Measurements from ENCODE around the gene KCNN2. TPM values are rescaled to one million over a fixed set of nuclear protein-coding genes. Genes with fewer than 3 reads are reported as not detected.

Gene KCNN2
- total and polyA plus RNA-seq, 10 of the 15 experiments (the other 5 are each of a cell fraction or from before 2014, with no cell fraction given) = 0.21 to 3.6 (median 0.79) TPM

- TF ChIP-seq MLLT1 (IDR thresholded peaks at IDR 0.05) = no peak
- TF ChIP-seq STAT3 (IDR thresholded peaks at IDR 0.05; ENCODE audit: low read depth, low read length) = no peak
- TF ChIP-seq IKZF2 (IDR thresholded peaks at IDR 0.05) = peak; percentile 32 to 55; a peak in 2 of 4 replicates
- no peak for TF ChIP-seq PBX3 (IDR thresholded peaks at IDR 0.05; ENCODE audit: insufficient replicate concordance, low read depth, low read length)
- peak; percentile 84 for TF ChIP-seq RELB (IDR thresholded peaks at IDR 0.05; ENCODE audit: low read depth)
- TF ChIP-seq CHD2 (IDR thresholded peaks at IDR 0.05; ENCODE audit: borderline replicate concordance, low read depth, low read length) = 0 out of 2 replicates have a peak, but pooled peaks have one; percentile 34
- peak; percentile 84; the same call in 1 of the 2 replicates for TF ChIP-seq ESRRA (IDR thresholded peaks at IDR 0.05; ENCODE audit: low read length)
- no peak for TF ChIP-seq IRF3 (IDR thresholded peaks at IDR 0.05)
- TF ChIP-seq NR2C1 (IDR thresholded peaks at IDR 0.05) = peak; percentile 21; the same call in 1 of the 2 replicates
- no peak for TF ChIP-seq BCL3 (IDR thresholded peaks at IDR 0.05; ENCODE audit: borderline replicate concordance, insufficient read depth, low read depth, low read length, poor library complexity, severe bottlenecking)
- no peak for TF ChIP-seq CBX5 (IDR thresholded peaks at IDR 0.05; ENCODE audit: low read depth)
- TF ChIP-seq SMAD1 (IDR thresholded peaks at IDR 0.05; ENCODE audit: low read depth, partially characterized antibody) = peak; percentile 63
- TF ChIP-seq SPI1 (IDR thresholded peaks at IDR 0.05; ENCODE audit: borderline replicate concordance, insufficient read depth, low read depth, low read length) = no peak
- TF ChIP-seq RUNX3 (IDR thresholded peaks at IDR 0.05; ENCODE audit: low read length) = peak; percentile 26; the same call in 1 of the 2 replicates
- TF ChIP-seq SUZ12 (IDR thresholded peaks at IDR 0.05; ENCODE audit: unreplicated experiment) = no peak
- TF ChIP-seq ZBTB33 (IDR thresholded peaks at IDR 0.05) = no peak
- peak; percentile 58 for TF ChIP-seq DPF2 (IDR thresholded peaks at IDR 0.05)
- peak; percentile 40; the same call in 1 of the 2 replicates for TF ChIP-seq ZNF207 (IDR thresholded peaks at IDR 0.05; ENCODE audit: borderline replicate concordance)
- no peak for TF ChIP-seq MXI1 (IDR thresholded peaks at IDR 0.05; ENCODE audit: low read depth, low read length)
- no peak for TF ChIP-seq RAD21 (IDR thresholded peaks at IDR 0.05; ENCODE audit: insufficient read depth, low read depth, low read length)
- 0 out of 2 replicates have a peak, but pooled peaks have one; percentile 24 for TF ChIP-seq HDGF (IDR thresholded peaks at IDR 0.05)
- TF ChIP-seq BHLHE40 (IDR thresholded peaks at IDR 0.05; ENCODE audit: borderline replicate concordance in 1 of 2, low read depth in 2 of 2, low read length in 1 of 2) = peak; percentile 36 to 55; a peak in 2 of 4 replicates
Measured at GRCh38 chr5:114435885-114436299, 74.0 kb downstream of the KCNN2 start (continued).
